Chondrocyte (in vitro differentiated cells): ENCODE measurements around the gene KIF25. TPM values are rescaled to one million over a fixed set of nuclear protein-coding genes. Genes with fewer than 3 reads are reported as not detected.
A peak's percentile ranks its signal among the peaks of the same experiment; 100 is the strongest.

ENCODE experiments used
- DNase-seq: peaks from one replicate; pipeline ENCODE4 v3.0.0; 2021; ENCODE audit warnings: mixed read lengths, low spot score
- H3K27ac Mint-ChIP-seq: one replicate; pipeline ENCODE4 v1.8.0; 2021; ENCODE audit warnings: mild to moderate bottlenecking, moderate library complexity, mixed read lengths; ENCODE audit not compliant: unreplicated experiment
- H3K27me3 Mint-ChIP-seq: 2 replicates; pipeline ENCODE4 v1.8.0; 2021; ENCODE audit warnings: low read depth, mixed read lengths
- H3K36me3 Mint-ChIP-seq: 2 replicates; pipeline ENCODE4 v1.8.0; 2021; ENCODE audit warnings: low read depth, mixed read lengths
- H3K4me1 Mint-ChIP-seq: 2 replicates; pipeline ENCODE4 v1.8.0; 2021; ENCODE audit warnings: low read depth, mild to moderate bottlenecking, mixed read lengths
- H3K4me3 Mint-ChIP-seq: one replicate; pipeline ENCODE4 v1.8.0; 2021; ENCODE audit warnings: mild to moderate bottlenecking, moderate library complexity, mixed read lengths; ENCODE audit not compliant: unreplicated experiment
- H3K9me3 Mint-ChIP-seq: 2 replicates; pipeline ENCODE4 v1.8.0; 2021; ENCODE audit warnings: low read depth, mixed read lengths
- total RNA-seq: library from RNA; stranded (reverse); gene quantifications from 3 replicates; pipeline ENCODE4 v1.2.1, GENCODE V29; 2021
- TF ChIP-seq, protein P1 (sequence below): fragments of 200-600 bp; sonication (generic); IDR thresholded peaks from 2 replicates; pipeline ENCODE4 v1.5.0; 2021; ENCODE audit warnings: antibody characterized with exemption, mild to moderate bottlenecking, moderate library complexity

Gene KIF25
- total RNA-seq, 1 donor from 2014 or later: not detected

DNA sequence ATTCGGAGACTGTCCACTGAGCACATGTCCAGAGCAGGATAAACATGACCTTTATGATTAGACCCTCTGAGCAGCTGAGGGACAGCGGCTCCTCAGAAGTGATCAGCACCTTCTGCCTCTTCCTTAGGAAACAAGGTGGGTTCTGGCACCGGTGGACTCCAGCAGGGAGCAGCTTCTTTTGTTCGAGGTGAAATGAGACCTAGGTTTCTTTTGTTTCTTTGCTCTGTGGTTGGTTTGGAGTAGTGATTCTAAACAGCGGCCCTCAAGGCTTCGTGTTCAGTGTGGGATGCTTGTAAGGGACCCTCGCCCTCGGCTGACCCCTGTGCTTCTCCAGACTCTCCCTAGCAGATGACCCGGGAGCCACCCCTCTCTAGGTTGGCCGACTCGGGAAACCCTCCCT lies 96.2 kb downstream of the KIF25 start:
- Mint-ChIP-seq H3K4me1 (peaks cover 8% of the 10 kb centered on the region), H3K27me3 (peaks cover 5% of the 10 kb centered on the region), H3K9me3 (peaks cover 2% of the 10 kb centered on the region), H3K36me3 (no peaks in the 10 kb centered on the region), H3K27ac (no peak overlapping the region), H3K4me3 (no peak overlapping the region)
- DNase-seq: peak; percentile 49
- TF ChIP-seq, protein P1, sequence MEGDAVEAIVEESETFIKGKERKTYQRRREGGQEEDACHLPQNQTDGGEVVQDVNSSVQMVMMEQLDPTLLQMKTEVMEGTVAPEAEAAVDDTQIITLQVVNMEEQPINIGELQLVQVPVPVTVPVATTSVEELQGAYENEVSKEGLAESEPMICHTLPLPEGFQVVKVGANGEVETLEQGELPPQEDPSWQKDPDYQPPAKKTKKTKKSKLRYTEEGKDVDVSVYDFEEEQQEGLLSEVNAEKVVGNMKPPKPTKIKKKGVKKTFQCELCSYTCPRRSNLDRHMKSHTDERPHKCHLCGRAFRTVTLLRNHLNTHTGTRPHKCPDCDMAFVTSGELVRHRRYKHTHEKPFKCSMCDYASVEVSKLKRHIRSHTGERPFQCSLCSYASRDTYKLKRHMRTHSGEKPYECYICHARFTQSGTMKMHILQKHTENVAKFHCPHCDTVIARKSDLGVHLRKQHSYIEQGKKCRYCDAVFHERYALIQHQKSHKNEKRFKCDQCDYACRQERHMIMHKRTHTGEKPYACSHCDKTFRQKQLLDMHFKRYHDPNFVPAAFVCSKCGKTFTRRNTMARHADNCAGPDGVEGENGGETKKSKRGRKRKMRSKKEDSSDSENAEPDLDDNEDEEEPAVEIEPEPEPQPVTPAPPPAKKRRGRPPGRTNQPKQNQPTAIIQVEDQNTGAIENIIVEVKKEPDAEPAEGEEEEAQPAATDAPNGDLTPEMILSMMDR: no peak

Other genes with a start within 250 kb of the KIF25 start
- 40.5 to 48.8 TPM (median 45.8 TPM) in 3 replicates for gene AFDN, start 170.8 kb upstream of the KIF25 start, total RNA-seq
- 0.20 to 0.28 TPM in 2 of 3 replicates, not detected in the other for gene FRMD1, start 81.5 kb downstream of the KIF25 start, total RNA-seq